ENCODE measurements around the gene RPS21. TPM values are rescaled to one million over a fixed set of nuclear protein-coding genes. Genes with fewer than 3 reads are reported as not detected.

RPS21 gene
- total RNA-seq, 1 donor from 2014 or later: 2,912 TPM

GRCh38 chr20:62400541-62400940 is 13.6 kb downstream of the RPS21 start:
- POLR2A ChIA-PET: no interaction called here
- H3K4me1 Mint-ChIP-seq: peaks cover 20% of the 10 kb centered on the region
- no peak for TF ChIP-seq CTCF (IDR thresholded peaks at IDR 0.05)
- DNase-seq (no peak), ATAC-seq (ENCODE audit: low read depth) (no peak)
- CTCF ChIA-PET: no interaction called here
- no peaks in the 10 kb centered on the region for H3K27me3 Mint-ChIP-seq
- intact Hi-C loops (cut with micrococcal nuclease): no loop called here
- no peak overlapping the region for H3K4me3 Mint-ChIP-seq
- H3K36me3 Mint-ChIP-seq (ENCODE audit: low read depth): peaks cover 6% of the 10 kb centered on the region
- no peak overlapping the region for H3K27ac Mint-ChIP-seq
- H3K9me3 Mint-ChIP-seq: no peaks in the 10 kb centered on the region

GRCh38 chr20:62401331-62401779 is 14.5 kb downstream of the RPS21 start:
- intact Hi-C loops (cut with micrococcal nuclease): no loop called here

GRCh38 chr20:62402456-62403150 is 15.7 kb downstream of the RPS21 start:
- intact Hi-C loops (cut with micrococcal nuclease): no loop called here
- Mint-ChIP-seq H3K27ac (no peak overlapping the region), H3K4me3 (no peak overlapping the region), H3K27me3 (no peaks in the 10 kb centered on the region), H3K9me3 (no peaks in the 10 kb centered on the region), H3K36me3 (ENCODE audit: low read depth) (peaks cover 4% of the 10 kb centered on the region), H3K4me1 (peaks cover 30% of the 10 kb centered on the region)
- DNase-seq: no peak
- ChIA-PET CTCF (no interaction called here), POLR2A (no interaction called here)
- ATAC-seq (ENCODE audit: low read depth): no peak
- TF ChIP-seq CTCF (IDR thresholded peaks at IDR 0.05): no peak

More at GRCh38 chr20:62401331-62401779, 14.5 kb downstream of the RPS21 start:
- no peak for TF ChIP-seq CTCF (IDR thresholded peaks at IDR 0.05)
- CTCF ChIA-PET: no interaction called here
- Mint-ChIP-seq H3K36me3 (ENCODE audit: low read depth) (peaks cover 6% of the 10 kb centered on the region), H3K27me3 (no peaks in the 10 kb centered on the region), H3K27ac (no peak overlapping the region), H3K4me3 (no peak overlapping the region), H3K9me3 (no peaks in the 10 kb centered on the region), H3K4me1 (peaks cover 27% of the 10 kb centered on the region)
- POLR2A ChIA-PET: no interaction called here
- DNase-seq: no peak
- ATAC-seq (ENCODE audit: low read depth): no peak

GRCh38 chr20:62403331-62403730 is 16.4 kb downstream of the RPS21 start:
- no peak overlapping the region for H3K4me3 Mint-ChIP-seq
- POLR2A ChIA-PET: no interaction called here
- intact Hi-C loops (cut with micrococcal nuclease): no loop called here

More at GRCh38 chr20:62403331-62403730, 16.4 kb downstream of the RPS21 start:
- Mint-ChIP-seq H3K9me3 (no peaks in the 10 kb centered on the region), H3K27ac (no peak overlapping the region), H3K4me1 (peaks cover 35% of the 10 kb centered on the region), H3K36me3 (ENCODE audit: low read depth) (peaks cover 4% of the 10 kb centered on the region), H3K27me3 (no peaks in the 10 kb centered on the region)
- ATAC-seq (ENCODE audit: low read depth) (no peak), DNase-seq (no peak)
- TF ChIP-seq CTCF (IDR thresholded peaks at IDR 0.05): no peak
- CTCF ChIA-PET: no interaction called here
